GM18502 (cell line): Measurements from ENCODE around the gene MEP1B.
"Not testable (repeated sequence)": the region's sequence is repeated elsewhere in the genome, so short reads cannot be mapped to it uniquely, and the experiment has no call there.

Experiments used
- ATAC-seq: cut with Tn5 transposase; IDR thresholded peaks from one replicate; pipeline ENCODE4 v1.9.1; 2021; ENCODE audit warnings: mild to moderate bottlenecking; ENCODE audit not compliant: unreplicated experiment, poor library complexity

The MEP1B gene

GRCh38 chr18:32189790-32190189 is at the start of gene MEP1B:
Gene MEP1B (plus strand): TSS chr18:32190039. CDS start chr18:32190071, 32 bp downstream.
- ATAC-seq, result no peak

GRCh38 chr18:32148185-32148870 is 41.5 kb upstream of the MEP1B start:
- no peak for ATAC-seq

- peak; percentile 95 for ATAC-seq
Measured at GRCh38 chr18:32152705-32153448, 37.0 kb upstream of the MEP1B start.

GRCh38 chr18:32156855-32157254 is 33.0 kb upstream of the MEP1B start:
- ATAC-seq, result no peak

- no peak for ATAC-seq
Measured at GRCh38 chr18:32157580-32157979, 32.3 kb upstream of the MEP1B start.

- ATAC-seq, result peak; percentile 89
Measured at GRCh38 chr18:32158108-32158624, 31.7 kb upstream of the MEP1B start.

GRCh38 chr18:32158631-32159030 is 31.2 kb upstream of the MEP1B start:
- not testable (repeated sequence) for ATAC-seq

- no peak for ATAC-seq
Measured at GRCh38 chr18:32160547-32160946, 29.3 kb upstream of the MEP1B start.

- no peak for ATAC-seq
Measured at GRCh38 chr18:32167980-32168730, 21.7 kb upstream of the MEP1B start.

GRCh38 chr18:32173654-32174053 is 16.2 kb upstream of the MEP1B start:
- no peak for ATAC-seq

- no peak for ATAC-seq
Measured at GRCh38 chr18:32174719-32175118, 15.1 kb upstream of the MEP1B start.

- ATAC-seq, result no peak
Measured at GRCh38 chr18:32175265-32175664, 14.6 kb upstream of the MEP1B start.

- ATAC-seq, result not testable (repeated sequence)
Measured at GRCh38 chr18:32176745-32177144, 13.1 kb upstream of the MEP1B start.

- ATAC-seq, result no peak
Measured at GRCh38 chr18:32177530-32177929, 12.3 kb upstream of the MEP1B start.

- no peak for ATAC-seq
Measured at GRCh38 chr18:32183503-32183902, 6.3 kb upstream of the MEP1B start.

GRCh38 chr18:32190209-32190608 is 370 bp downstream of the MEP1B start:
- ATAC-seq, result no peak

- no peak for ATAC-seq
Measured at GRCh38 chr18:32195881-32196815, 6.3 kb downstream of the MEP1B start.

- ATAC-seq, result no peak
Measured at GRCh38 chr18:32200766-32201165, 10.9 kb downstream of the MEP1B start.

GRCh38 chr18:32201948-32202672 is 12.3 kb downstream of the MEP1B start:
- no peak for ATAC-seq
